Mesodermal cell (in vitro differentiated cells): ENCODE data around the gene PLSCR3. TPM values are rescaled to one million over a fixed set of nuclear protein-coding genes. Genes with fewer than 3 reads are reported as not detected.

Experiments
- H3K27ac ChIP-seq: 2 replicates; pipeline ENCODE4 v1.7.0; 2013; ENCODE audit warnings: mild to moderate bottlenecking, low read depth, low read length, moderate library complexity; ENCODE audit not compliant: severe bottlenecking
- H3K36me3 ChIP-seq: 2 replicates; pipeline ENCODE4 v1.7.1; 2013; ENCODE audit warnings: mild to moderate bottlenecking, low read length, moderate library complexity; ENCODE audit not compliant: control insufficient read depth, insufficient read depth
- H3K4me1 ChIP-seq: one replicate; pipeline ENCODE4 v1.7.1; 2013; ENCODE audit warnings: mild to moderate bottlenecking, low read length; ENCODE audit not compliant: insufficient read depth, control insufficient read depth, poor library complexity, severe bottlenecking
- H3K4me3 ChIP-seq: 2 replicates; pipeline ENCODE4 v1.7.0; 2013; ENCODE audit warnings: low read length, control low read depth, mild to moderate bottlenecking; ENCODE audit not compliant: insufficient read depth, poor library complexity, severe bottlenecking; ENCODE audit errors: extremely low read depth
- H3K9me3 ChIP-seq: 2 replicates; pipeline ENCODE4 v1.7.1; 2013; ENCODE audit warnings: mild to moderate bottlenecking, low read length, moderate library complexity; ENCODE audit not compliant: control insufficient read depth
- WGBS, 2 experiments: methylation state at CpG; one replicate each; pipeline ENCODE4 v1.1.5; 2013; ENCODE audit warnings: missing lambda C conversion rate in 2 of 2; ENCODE audit not compliant: insufficient coverage in 2 of 2; 5-methylcytosine and 5-hydroxymethylcytosine counted together
- polyA plus RNA-seq, 2 experiments: library from polyadenylated mRNA; stranded (reverse); fragments of 50-300 nt; gene quantifications; one replicate each; pipeline ENCODE4 v1.2.3, GENCODE V29; 2013

Gene PLSCR3
- polyA plus RNA-seq (2013, experiment 1 of 2) = 46.9 TPM
- 37.7 TPM for polyA plus RNA-seq (2013, experiment 2 of 2)

DNA sequence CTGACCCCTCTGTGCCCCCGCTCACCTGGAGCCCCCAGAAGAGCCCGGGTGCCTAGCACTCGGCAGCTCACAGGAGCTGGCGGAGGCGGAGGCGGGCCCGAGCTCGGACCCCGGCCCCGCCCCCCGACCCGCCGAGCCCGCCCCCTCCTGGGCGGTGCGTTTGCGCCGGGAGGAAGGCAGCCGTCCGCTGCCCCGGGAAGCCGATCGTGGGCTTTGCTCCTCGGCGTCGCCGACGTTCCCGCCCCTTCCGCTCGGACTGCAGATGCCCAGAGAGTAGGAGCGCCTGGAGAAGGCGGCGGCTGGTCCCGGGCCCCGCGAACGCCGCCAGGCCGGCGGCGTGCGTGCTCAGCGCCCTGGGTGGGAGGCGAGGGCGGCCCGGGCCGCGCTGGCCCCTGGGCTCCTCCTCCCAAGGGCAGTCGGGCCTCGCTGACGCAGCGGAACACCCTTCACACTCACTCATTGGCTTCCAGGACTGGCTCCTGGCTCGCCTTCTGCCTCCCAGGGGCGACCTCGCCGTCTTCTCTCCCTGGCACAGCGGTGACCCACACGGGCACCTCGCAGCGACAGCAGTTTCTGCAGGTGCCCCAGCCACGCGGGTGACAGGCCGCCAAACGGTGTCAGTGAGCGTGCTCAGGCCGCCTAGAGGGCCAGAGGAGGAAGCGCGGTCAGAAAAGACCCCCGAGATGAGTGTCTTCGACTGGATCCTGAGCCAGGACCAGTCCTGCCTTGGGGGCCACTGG lies at the start of gene PLSCR3:
Gene PLSCR3, minus strand, starts transcription at position 74 of the 740 bp plus-strand sequence. CDS start 415 bp downstream, outside the sequence.
- Histone ChIP-seq H3K27ac (peak within 1 kb of the TSS; percentile 83), H3K4me1 (peaks cover 10% of the 10 kb centered on the region), H3K36me3 (peaks cover 29% of the 10 kb centered on the region), H3K9me3 (no peaks in the 10 kb centered on the region), H3K4me3 (peak within 1 kb of the TSS; percentile 79)
- 1% methylated on average over 46 to 67 of the region's 71 CpGs for WGBS, 2 experiments

DNA sequence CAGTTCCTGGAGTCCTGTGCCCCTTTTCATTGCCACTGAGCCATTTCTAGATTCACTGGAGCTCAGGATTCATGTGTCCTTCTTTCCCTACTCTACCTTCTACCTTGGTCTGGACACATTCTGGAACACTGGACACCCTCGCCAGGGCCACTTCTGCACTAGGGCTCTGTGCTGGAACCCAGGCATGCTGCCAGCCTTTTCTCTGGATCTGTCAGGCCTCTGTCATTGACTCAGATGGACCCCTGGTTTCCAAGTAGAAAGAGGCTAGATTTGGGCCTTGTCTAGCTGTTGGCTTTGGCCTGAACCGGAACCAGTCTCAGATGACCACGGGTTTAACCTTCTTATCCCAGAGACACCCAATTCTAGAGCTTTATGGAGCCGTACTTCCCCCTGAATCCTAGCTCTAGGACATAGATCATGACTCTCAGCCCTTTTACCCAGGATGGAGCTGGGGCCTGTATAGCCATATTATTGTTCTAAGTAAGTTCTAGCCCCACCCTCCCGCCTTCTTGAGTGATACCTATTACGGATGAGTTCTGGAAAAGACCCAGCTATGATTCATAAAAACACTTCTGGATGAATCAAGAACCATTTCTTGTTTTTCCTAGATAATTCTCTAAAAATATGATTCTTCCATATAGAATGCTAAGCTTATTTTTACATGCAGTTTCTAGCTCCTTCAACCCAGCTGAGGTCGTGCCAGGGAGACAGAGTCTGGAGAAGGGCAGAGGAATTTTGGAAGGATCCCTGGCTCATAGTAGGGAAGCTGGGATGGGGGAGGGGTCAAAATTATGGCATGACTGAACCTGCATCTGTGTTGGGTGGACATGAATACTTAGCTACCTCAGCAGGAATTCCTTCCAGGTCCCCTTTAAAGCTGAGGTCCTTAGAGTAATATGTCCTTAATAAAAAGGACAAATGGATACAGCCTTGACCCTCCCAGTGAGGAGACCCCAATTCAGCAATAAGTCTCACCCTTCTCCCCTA lies 49.5 kb upstream of the PLSCR3 start:
- peaks cover 9% of the 10 kb centered on the region for H3K4me1 ChIP-seq
- no peaks in the 10 kb centered on the region for H3K36me3 ChIP-seq
- WGBS, 2 experiments = 81 to 83% methylated on average over 5 to 7 of the region's 7 CpGs
- H3K9me3 ChIP-seq = no peaks in the 10 kb centered on the region
- H3K27ac ChIP-seq = no peak overlapping the region
- no peak overlapping the region for H3K4me3 ChIP-seq

DNA sequence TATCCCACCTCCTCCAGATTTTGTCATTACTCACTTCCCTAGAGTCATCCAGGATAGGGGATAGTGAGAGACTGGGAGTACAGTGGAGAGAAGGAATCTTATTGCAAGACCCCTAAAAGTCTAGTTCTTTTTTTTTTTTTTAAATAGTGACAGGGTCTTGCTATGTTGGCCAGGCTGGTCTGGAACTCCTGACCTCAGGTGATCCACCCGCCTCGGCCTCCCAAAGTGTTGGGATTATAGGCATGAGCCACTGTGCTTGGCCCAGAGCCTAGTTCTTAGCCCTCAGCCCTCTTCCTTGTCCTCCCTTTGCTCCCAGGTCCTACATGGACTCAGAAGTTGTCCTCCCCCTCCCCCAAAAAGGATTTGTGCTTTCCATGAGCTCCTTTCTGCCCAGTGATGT lies 47.8 kb upstream of the PLSCR3 start:
- 100% methylated on average over 2 of the region's 2 CpGs for WGBS, 2 experiments
- peaks cover 19% of the 10 kb centered on the region for H3K4me1 ChIP-seq
- H3K36me3 ChIP-seq = no peaks in the 10 kb centered on the region
- H3K27ac ChIP-seq = no peak overlapping the region
- H3K9me3 ChIP-seq = no peaks in the 10 kb centered on the region
- H3K4me3 ChIP-seq = no peak overlapping the region

DNA sequence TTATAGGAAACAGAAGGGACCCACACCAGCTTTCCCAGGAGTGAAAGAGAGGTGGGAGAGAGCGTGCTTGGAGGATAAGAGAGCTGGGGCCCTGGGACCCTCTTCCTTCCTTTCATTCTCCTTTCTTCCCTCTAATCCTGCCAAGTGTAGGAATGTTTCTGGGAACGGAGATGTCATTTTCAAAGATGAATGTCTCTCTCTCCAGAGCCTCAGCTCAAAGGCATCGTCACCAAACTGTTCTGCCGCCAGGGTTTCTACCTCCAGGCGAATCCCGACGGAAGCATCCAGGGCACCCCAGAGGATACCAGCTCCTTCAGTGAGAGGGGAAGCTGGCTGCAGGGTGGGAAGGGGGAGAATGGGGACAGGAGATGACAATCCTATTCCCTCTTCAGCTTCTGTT lies 46.9 kb upstream of the PLSCR3 start:
- WGBS, 2 experiments = 60 to 66% methylated on average over 3 to 5 of the region's 7 CpGs
- Histone ChIP-seq H3K9me3 (no peaks in the 10 kb centered on the region), H3K36me3 (no peaks in the 10 kb centered on the region), H3K4me1 (peaks cover 19% of the 10 kb centered on the region), H3K4me3 (no peak overlapping the region), H3K27ac (peak overlapping the region; percentile 91)

DNA sequence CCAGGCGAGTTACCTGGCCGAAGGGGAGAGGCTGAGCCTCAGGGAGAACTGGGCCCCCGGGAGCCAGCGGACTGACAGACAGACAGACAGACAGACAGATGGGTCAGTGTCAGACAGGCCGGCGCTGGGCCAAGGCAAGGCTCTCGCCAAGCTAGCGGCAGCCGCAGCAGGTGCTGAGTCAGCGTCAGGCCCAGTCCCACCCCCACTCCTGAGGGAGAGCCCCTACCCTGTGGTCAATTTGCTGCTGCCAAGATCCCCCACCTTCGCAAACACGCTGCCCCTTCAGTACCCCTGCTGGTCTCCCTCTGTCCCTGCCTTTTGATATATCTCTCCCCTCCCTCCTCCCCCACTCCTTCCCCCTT lies 46.5 kb upstream of the PLSCR3 start:
- Histone ChIP-seq H3K4me3 (peak overlapping the region; percentile 75), H3K27ac (peak overlapping the region; percentile 91), H3K4me1 (peaks cover 19% of the 10 kb centered on the region), H3K36me3 (no peaks in the 10 kb centered on the region), H3K9me3 (no peaks in the 10 kb centered on the region)
- 3 to 11% methylated on average over 7 to 10 of the region's 12 CpGs for WGBS, 2 experiments

DNA sequence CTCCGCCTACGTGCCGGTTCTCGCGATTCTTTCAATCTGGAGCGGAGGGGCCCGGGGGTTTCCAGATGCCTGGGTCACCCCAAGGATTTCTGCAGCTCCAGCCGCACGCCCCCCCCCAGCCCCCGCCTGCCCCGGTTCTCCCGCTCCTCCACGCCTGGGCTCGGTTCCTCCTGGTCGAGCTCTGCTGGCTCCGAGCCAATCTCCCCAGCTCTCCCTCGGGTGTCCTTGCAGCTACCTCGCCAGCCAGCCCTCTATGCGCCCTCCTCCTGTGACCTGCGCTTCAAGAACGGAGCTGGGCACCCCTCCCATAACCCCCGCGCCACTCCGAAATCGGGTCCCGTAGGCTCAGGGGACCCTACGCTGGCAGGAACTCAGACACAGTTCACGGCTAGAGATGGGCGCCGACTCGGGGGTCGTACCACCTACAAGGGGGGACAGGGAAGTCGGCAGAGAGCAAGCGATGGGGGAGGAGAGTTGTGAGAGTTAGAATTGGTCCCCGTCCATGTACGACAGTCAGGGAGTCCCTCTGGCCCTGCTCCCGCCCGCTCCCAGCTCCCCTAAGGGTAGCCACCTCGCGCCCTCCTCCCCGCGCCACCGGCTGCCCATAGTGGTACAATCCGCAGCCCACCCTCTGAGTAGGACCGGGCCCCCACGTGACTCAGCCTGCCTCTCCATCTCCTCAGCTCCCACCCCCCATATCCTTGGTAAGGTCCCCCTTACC lies 45.9 kb upstream of the PLSCR3 start:
- Histone ChIP-seq H3K36me3 (no peaks in the 10 kb centered on the region), H3K4me3 (peak overlapping the region; percentile 75), H3K9me3 (no peaks in the 10 kb centered on the region), H3K27ac (peak overlapping the region; percentile 91), H3K4me1 (peaks cover 19% of the 10 kb centered on the region)
- WGBS, 2 experiments = 0% methylated on average over 35 to 40 of the region's 46 CpGs

DNA sequence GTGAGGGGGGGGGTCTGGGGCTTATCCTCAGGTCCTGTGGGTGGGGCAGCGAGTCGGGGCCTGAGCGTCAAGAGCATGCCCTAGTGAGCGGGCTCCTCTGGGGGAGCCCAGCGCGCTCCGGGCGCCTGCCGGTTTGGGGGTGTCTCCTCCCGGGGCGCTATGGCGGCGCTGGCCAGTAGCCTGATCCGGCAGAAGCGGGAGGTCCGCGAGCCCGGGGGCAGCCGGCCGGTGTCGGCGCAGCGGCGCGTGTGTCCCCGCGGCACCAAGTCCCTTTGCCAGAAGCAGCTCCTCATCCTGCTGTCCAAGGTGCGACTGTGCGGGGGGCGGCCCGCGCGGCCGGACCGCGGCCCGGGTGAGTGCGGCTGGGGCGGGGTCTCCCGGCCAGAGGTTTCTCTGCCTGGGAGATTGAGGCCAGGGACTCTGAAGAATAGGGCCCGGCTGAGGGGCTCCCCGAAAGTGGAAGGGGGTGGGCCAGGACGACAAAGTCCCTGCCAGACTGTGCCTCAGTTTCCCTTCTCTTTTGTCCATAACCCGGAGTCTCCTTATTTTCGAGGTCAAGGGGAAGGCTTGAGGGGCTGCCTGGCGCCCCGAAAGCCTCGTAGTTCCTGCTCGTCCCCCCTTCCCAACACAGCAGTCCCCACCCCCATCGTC lies 45.3 kb upstream of the PLSCR3 start, which contains the start of gene FGF11:
Gene FGF11, plus strand, starts transcription at position 51 of the 651 bp plus-strand sequence. Its CDS starts 109 bp downstream, at position 160.
- peak within 1 kb of the TSS; percentile 75 for H3K4me3 ChIP-seq
- H3K9me3 ChIP-seq = no peaks in the 10 kb centered on the region
- peak within 1 kb of the TSS; percentile 91 for H3K27ac ChIP-seq
- no peaks in the 10 kb centered on the region for H3K36me3 ChIP-seq
- peaks cover 17% of the 10 kb centered on the region for H3K4me1 ChIP-seq
- 2 to 3% methylated on average over 35 to 46 of the region's 50 CpGs for WGBS, 2 experiments

DNA sequence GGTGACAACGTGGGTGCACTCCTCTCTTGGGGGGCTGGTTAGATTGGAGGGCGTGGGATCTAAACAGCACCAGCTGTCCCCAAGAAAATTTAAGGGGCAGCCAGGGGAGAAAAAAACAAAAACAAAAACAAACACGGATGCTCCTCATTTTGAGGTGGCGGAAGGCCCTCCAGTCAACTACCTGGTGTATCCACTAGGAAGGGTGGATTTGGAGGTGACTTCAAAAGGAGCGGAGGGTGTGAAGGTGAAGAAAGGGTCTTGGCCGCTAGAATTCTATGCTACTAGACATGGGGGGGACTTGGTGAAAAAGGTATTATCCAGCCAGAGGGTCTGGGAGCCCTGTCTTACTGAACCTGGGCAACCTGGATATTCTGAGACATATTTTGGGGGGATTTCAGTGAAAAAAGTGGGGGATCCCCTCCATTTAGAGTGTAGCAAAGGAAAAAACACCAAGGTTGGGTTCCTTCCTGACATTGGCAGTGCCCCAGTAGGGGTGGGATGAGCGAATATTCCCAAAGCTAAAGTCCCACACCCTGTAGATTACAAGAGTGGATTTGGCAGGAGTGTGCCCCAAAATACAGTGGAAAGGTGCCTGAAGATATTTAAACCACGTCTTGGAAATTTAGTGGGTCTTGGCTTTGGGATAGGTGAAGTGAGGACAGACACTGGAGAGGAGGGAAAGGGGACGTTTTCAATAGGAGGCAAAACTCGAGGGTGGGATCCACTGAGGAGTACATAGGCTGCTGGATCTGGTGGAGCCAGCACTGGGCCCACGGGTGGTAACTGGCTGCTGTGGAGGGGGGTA lies 44.5 kb upstream of the PLSCR3 start:
- peak overlapping the region; percentile 75 for H3K4me3 ChIP-seq
- H3K4me1 ChIP-seq = peaks cover 15% of the 10 kb centered on the region
- H3K9me3 ChIP-seq = no peaks in the 10 kb centered on the region
- H3K36me3 ChIP-seq = no peaks in the 10 kb centered on the region
- H3K27ac ChIP-seq = no peak overlapping the region
- WGBS, 2 experiments = 39 to 43% methylated on average over 8 to 10 of the region's 11 CpGs

DNA sequence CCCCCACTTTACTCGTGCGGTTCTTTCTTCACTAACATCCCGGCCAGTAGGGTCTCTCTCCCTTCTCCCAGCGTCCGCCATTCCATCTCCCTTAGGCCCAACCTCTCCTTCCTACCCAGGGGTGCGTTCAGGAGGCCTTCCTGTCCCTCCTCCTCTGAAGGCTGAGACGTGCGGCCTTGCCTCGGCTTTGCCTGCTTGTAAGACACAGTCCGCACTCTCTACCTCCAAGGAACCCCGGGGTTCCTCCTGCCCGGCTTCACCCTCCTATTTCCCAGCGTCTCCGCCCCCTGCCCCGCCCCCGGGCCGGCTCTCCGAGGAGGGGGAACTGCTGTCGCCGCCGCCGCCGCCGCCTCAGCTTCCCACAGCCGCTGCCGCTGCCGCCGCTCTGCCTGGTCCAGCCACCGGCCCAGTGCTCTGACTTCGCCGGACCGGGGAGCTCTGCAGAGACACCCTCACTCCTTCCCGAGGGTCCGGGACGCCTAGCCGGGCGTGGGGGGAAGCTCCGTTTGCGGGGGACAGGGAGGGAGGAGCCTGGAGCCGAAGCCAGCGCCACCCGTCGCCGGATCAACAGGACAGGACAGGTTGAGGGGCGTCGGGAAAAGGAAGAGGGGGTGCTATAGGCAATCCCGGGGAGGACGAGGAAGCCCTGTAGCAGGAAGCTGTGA lies 43.8 kb upstream of the PLSCR3 start:
- Histone ChIP-seq H3K4me3 (peak overlapping the region; percentile 52), H3K9me3 (no peaks in the 10 kb centered on the region), H3K36me3 (no peaks in the 10 kb centered on the region), H3K4me1 (peaks cover 15% of the 10 kb centered on the region), H3K27ac (peak overlapping the region; percentile 16)
- 5 to 7% methylated on average over 28 to 32 of the region's 48 CpGs for WGBS, 2 experiments
